ENCODE results near the gene NPR3. TPM values are rescaled to one million over a fixed set of nuclear protein-coding genes. Genes with fewer than 3 reads are reported as not detected.

Gene NPR3, protein sequence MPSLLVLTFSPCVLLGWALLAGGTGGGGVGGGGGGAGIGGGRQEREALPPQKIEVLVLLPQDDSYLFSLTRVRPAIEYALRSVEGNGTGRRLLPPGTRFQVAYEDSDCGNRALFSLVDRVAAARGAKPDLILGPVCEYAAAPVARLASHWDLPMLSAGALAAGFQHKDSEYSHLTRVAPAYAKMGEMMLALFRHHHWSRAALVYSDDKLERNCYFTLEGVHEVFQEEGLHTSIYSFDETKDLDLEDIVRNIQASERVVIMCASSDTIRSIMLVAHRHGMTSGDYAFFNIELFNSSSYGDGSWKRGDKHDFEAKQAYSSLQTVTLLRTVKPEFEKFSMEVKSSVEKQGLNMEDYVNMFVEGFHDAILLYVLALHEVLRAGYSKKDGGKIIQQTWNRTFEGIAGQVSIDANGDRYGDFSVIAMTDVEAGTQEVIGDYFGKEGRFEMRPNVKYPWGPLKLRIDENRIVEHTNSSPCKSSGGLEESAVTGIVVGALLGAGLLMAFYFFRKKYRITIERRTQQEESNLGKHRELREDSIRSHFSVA
- total RNA-seq, result 14.7 TPM

DNA sequence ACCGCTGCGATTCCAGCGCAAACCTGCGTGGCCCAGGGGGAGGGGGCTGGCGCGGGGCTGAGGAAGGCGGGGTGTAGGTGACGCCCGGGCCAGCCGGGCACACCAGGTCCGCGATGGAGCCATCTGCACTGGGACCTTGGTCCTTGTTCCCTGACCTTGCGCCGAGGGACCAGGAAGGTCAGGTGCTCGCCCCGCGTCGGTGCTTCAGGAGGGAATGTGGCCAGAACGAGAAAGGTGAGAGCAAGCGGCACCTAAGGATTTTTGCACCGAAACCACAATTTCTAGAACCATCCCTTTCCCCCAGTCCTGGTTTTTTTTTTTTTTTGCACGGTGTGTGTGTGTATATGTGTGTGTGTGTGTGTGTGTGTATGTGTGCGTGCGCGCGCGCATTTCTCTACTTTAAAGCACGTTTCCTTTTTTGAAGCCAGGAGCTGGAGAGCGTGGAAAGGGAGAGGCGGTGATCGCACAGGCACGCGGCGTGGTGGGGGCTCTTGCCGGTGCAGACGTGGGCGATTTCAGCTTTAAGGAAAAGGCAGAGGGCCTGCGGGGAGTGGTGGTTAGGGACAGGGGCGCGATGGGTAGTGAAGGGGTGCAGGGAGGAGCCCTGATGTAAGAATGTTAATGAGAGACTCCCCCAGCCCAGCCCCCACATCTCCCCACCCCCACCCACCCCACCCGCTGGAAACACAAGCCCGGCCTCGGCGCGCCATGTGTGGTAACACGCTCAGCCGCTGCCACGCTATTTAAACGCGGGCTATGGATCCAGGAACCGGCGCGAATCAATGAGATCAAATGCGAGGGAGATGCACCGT, at the start of gene NPR3:
Gene NPR3 (plus strand): TSS at position 772 of the 812 bp plus-strand sequence. CDS start 456 bp downstream, outside the sequence.
- H3K36me3 ChIP-seq, result no peaks in the 10 kb centered on the region
- no peak for DNase-seq (ENCODE audit: extremely low spot score in 2 of 2)
- H3K4me1 ChIP-seq, result peaks cover 30% of the 10 kb centered on the region
- no peaks in the 10 kb centered on the region for H3K9me3 ChIP-seq
- no peaks in the 10 kb centered on the region for H3K27me3 ChIP-seq
- peak within 1 kb of the TSS; percentile 58 to 71 for H3K4me3 ChIP-seq
- H3K27ac ChIP-seq, result peak within 1 kb of the TSS; percentile 24
- TF ChIP-seq POLR2AphosphoS5 (IDR thresholded peaks at IDR 0.05; ENCODE audit: insufficient read depth in 1 of 2, low read depth in 1 of 2), result no peak
- TF ChIP-seq, protein P1, sequence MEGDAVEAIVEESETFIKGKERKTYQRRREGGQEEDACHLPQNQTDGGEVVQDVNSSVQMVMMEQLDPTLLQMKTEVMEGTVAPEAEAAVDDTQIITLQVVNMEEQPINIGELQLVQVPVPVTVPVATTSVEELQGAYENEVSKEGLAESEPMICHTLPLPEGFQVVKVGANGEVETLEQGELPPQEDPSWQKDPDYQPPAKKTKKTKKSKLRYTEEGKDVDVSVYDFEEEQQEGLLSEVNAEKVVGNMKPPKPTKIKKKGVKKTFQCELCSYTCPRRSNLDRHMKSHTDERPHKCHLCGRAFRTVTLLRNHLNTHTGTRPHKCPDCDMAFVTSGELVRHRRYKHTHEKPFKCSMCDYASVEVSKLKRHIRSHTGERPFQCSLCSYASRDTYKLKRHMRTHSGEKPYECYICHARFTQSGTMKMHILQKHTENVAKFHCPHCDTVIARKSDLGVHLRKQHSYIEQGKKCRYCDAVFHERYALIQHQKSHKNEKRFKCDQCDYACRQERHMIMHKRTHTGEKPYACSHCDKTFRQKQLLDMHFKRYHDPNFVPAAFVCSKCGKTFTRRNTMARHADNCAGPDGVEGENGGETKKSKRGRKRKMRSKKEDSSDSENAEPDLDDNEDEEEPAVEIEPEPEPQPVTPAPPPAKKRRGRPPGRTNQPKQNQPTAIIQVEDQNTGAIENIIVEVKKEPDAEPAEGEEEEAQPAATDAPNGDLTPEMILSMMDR (IDR thresholded peaks at IDR 0.05), result no peak
- intact Hi-C loops (cut with DNase I), result loop anchor here (10.0 kb wide), 1 partner anchor 704 kb away; no protein-coding TSS in a partner anchor

GRCh38 chr5:32664523-32664922, 46.6 kb upstream of the NPR3 start:
- intact Hi-C loops (cut with DNase I), result no loop called here
- Histone ChIP-seq H3K4me1 (no peaks in the 10 kb centered on the region), H3K36me3 (no peaks in the 10 kb centered on the region)

DNA sequence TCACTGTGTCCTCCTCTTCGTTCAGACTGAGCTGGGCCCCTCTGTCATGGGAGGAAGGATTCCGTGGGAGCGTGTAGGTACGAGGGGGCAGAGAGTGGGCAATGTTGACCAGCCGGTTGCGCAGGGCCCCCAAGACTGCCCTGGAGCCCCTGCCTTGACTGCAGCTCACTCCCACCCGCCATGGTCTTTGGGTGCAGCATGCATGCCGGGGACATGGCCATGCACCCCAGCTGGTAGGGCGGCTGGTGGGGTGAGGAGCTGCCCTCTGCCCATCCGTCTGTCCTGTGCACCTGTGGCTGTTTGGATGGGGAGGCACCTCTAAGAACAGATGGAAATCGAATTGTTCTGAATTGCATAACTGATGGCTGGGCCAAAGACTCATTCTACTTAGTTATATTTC, 42.6 kb upstream of the NPR3 start:
- no peak for DNase-seq (ENCODE audit: extremely low spot score in 2 of 2)
- intact Hi-C loops (cut with DNase I), result no loop called here
- Histone ChIP-seq H3K9me3 (no peaks in the 10 kb centered on the region), H3K4me1 (no peaks in the 10 kb centered on the region), H3K4me3 (no peak overlapping the region), H3K27me3 (no peaks in the 10 kb centered on the region), H3K36me3 (no peaks in the 10 kb centered on the region), H3K27ac (no peak overlapping the region)
- TF ChIP-seq POLR2A (IDR thresholded peaks at IDR 0.05) (no peak), POLR2AphosphoS5 (IDR thresholded peaks at IDR 0.05; ENCODE audit: insufficient read depth in 1 of 2, low read depth in 1 of 2) (no peak)
- TF ChIP-seq, protein P1 (IDR thresholded peaks at IDR 0.05), result no peak

More at GRCh38 chr5:32664523-32664922, 46.6 kb upstream of the NPR3 start:
- DNase-seq (ENCODE audit: extremely low spot score in 2 of 2), result no peak
- TF ChIP-seq, protein P1 (IDR thresholded peaks at IDR 0.05), result no peak
- TF ChIP-seq POLR2A (IDR thresholded peaks at IDR 0.05), result no peak
- no peak for TF ChIP-seq POLR2AphosphoS5 (IDR thresholded peaks at IDR 0.05; ENCODE audit: insufficient read depth in 1 of 2, low read depth in 1 of 2)
- Histone ChIP-seq H3K9me3 (no peaks in the 10 kb centered on the region), H3K27ac (no peak overlapping the region), H3K4me3 (no peak overlapping the region), H3K27me3 (no peaks in the 10 kb centered on the region)

- H3K36me3 ChIP-seq, result no peaks in the 10 kb centered on the region
- H3K27ac ChIP-seq, result no peak overlapping the region
- H3K4me1 ChIP-seq, result no peaks in the 10 kb centered on the region
- no peak overlapping the region for H3K4me3 ChIP-seq
- H3K9me3 ChIP-seq, result no peaks in the 10 kb centered on the region
- H3K27me3 ChIP-seq, result no peaks in the 10 kb centered on the region
- TF ChIP-seq POLR2AphosphoS5 (IDR thresholded peaks at IDR 0.05; ENCODE audit: insufficient read depth in 1 of 2, low read depth in 1 of 2) (no peak), POLR2A (IDR thresholded peaks at IDR 0.05) (no peak)
- TF ChIP-seq, protein P1 (IDR thresholded peaks at IDR 0.05), result no peak
- intact Hi-C loops (cut with DNase I), result no loop called here
- DNase-seq (ENCODE audit: extremely low spot score in 2 of 2), result peak in 1 of 2 donors; percentile 52
These were observed 37.8 kb upstream of the NPR3 start for GRCh38 chr5:32673272-32673671.
